Aorta (tissue), 5 donors: ENCODE results near the gene GCNT2. TPM values are rescaled to one million over a fixed set of nuclear protein-coding genes. Genes with fewer than 3 reads are reported as not detected.

Experiments
- ATAC-seq: fragments of 200-7000 bp; cut with Tn5 transposase; one replicate; pipeline ENCODE4 v1.9.1; 2022; ENCODE audit warnings: moderate library complexity; ENCODE audit not compliant: low FRiP score
- DNase-seq, 2 donors: peaks; one replicate each; pipeline ENCODE4 v3.0.0-alpha.2; 2020
- H3K27ac ChIP-seq, 2 donors: one replicate each; pipeline ENCODE4 v1.5.1; 2013; ENCODE audit warnings: low read length in 2 of 2, mild to moderate bottlenecking in 2 of 2, moderate library complexity in 2 of 2, control low read depth in 1 of 2, inconsistent platforms in 1 of 2, low read depth in 1 of 2
- H3K27me3 ChIP-seq, 2 donors: one replicate each; pipeline ENCODE4 v1.6.1; 2013; ENCODE audit warnings: control low read depth in 1 of 2, low read length in 1 of 2, mild to moderate bottlenecking in 1 of 2, moderate library complexity in 1 of 2; ENCODE audit not compliant: insufficient read depth in 2 of 2, control insufficient read depth in 1 of 2
- H3K36me3 ChIP-seq, 2 donors: one replicate each; pipeline ENCODE4 v1.6.1; 2013; ENCODE audit warnings: control low read depth in 1 of 2, low read length in 1 of 2, mild to moderate bottlenecking in 1 of 2; ENCODE audit not compliant: insufficient read depth in 2 of 2, control insufficient read depth in 1 of 2
- H3K4me1 ChIP-seq, 2 donors: one replicate each; pipeline ENCODE4 v1.6.1; 2013; ENCODE audit warnings: low read length in 2 of 2, control low read depth in 1 of 2, mild to moderate bottlenecking in 1 of 2, moderate library complexity in 1 of 2; ENCODE audit not compliant: insufficient read depth in 2 of 2, control insufficient read depth in 1 of 2
- H3K4me3 ChIP-seq, 2 donors: one replicate each; pipeline ENCODE4 v1.5.1; 2013; ENCODE audit warnings: low read length in 2 of 2, control low read depth in 1 of 2, mild to moderate bottlenecking in 1 of 2
- H3K9me3 ChIP-seq: one replicate; pipeline ENCODE4 v1.6.1; 2013; ENCODE audit warnings: mild to moderate bottlenecking, low read length; ENCODE audit not compliant: control insufficient read depth
- WGBS, 2 donors: extraction: QIAGEN DNeasy Blood & Tissue Kit; methylation state at CpG; one replicate each; pipeline ENCODE4 v1.1.7; 2013; 5-methylcytosine and 5-hydroxymethylcytosine counted together
- intact Hi-C, 2 donors: fragments of 100-400 bp; cut with DNase I; formaldehyde crosslinking; loops; one replicate each; pipeline versions ENCODE4 v1.14.2 to v1.15.0; 2022
- polyA plus RNA-seq, 2 donors: library from polyadenylated mRNA; stranded (reverse); fragments of 200-250 nt; gene quantifications; one replicate each; pipeline ENCODE4 v1.2.3, GENCODE V29; 2013
- total RNA-seq, 2 donors: library from RNA; stranded (reverse); fragmentation: NEBNext Ultra II Directional; extraction: Animal tissue kit (Norgen Biotek cat#: 25700); gene quantifications; one replicate each; pipeline ENCODE4 v1.2.1, GENCODE V29; 2021
- donor health status: healthy with polysubstance abuse.
- donor health status: Bipolar disorder and iron deficiency.
- donor health status: DM: no; HTN: no; CAD: no.
- donor health status: DM: no; HTN: no; CAD: no.
- donor health status: DM: yes; HTN: yes; CAD: no.

Gene GCNT2
- total and polyA plus RNA-seq, 4 donors, result 3.4 to 18.6 (median 9.2) TPM

GRCh38 chr6:10534419-10534762 is 13.2 kb downstream of the GCNT2 start:
- no peak overlapping the region for H3K27ac ChIP-seq
- DNase-seq (no peak), ATAC-seq (no peak)
- no peaks in the 10 kb centered on the region for H3K27me3 ChIP-seq
- WGBS, 2 donors, result 73 to 75% methylated on average over 4 of the region's 4 CpGs
- no peaks in the 10 kb centered on the region for H3K36me3 ChIP-seq
- intact Hi-C loops, result no loop called here
- no peaks in the 10 kb centered on the region for H3K9me3 ChIP-seq
- peaks cover 0 to 11% of the 10 kb centered on the region in 2 donors for H3K4me1 ChIP-seq
- no peak overlapping the region for H3K4me3 ChIP-seq

- no peaks in the 10 kb centered on the region for H3K27me3 ChIP-seq
- no peak overlapping the region for H3K4me3 ChIP-seq
- DNase-seq (no peak), ATAC-seq (no peak)
- H3K9me3 ChIP-seq, result no peaks in the 10 kb centered on the region
- intact Hi-C loops, result no loop called here
- H3K27ac ChIP-seq, result no peak overlapping the region
- no peaks in the 10 kb centered on the region for H3K36me3 ChIP-seq
- peaks cover 0 to 11% of the 10 kb centered on the region in 2 donors for H3K4me1 ChIP-seq
- 56 to 86% methylated on average over 1 of the region's 1 CpG for WGBS, 2 donors
Observed at GRCh38 chr6:10535193-10535592, 14.0 kb downstream of the GCNT2 start.

GRCh38 chr6:10537726-10538125 is 16.6 kb downstream of the GCNT2 start:
- H3K27ac ChIP-seq, result no peak overlapping the region
- ATAC-seq (no peak), DNase-seq (no peak)
- no peaks in the 10 kb centered on the region for H3K27me3 ChIP-seq
- H3K9me3 ChIP-seq, result no peaks in the 10 kb centered on the region
- H3K4me3 ChIP-seq, result no peak overlapping the region
- H3K36me3 ChIP-seq, result no peaks in the 10 kb centered on the region
- 94% methylated on average over 5 of the region's 5 CpGs for WGBS, 2 donors
- peaks cover 0 to 13% of the 10 kb centered on the region in 2 donors for H3K4me1 ChIP-seq
- intact Hi-C loops, result no loop called here

DNA sequence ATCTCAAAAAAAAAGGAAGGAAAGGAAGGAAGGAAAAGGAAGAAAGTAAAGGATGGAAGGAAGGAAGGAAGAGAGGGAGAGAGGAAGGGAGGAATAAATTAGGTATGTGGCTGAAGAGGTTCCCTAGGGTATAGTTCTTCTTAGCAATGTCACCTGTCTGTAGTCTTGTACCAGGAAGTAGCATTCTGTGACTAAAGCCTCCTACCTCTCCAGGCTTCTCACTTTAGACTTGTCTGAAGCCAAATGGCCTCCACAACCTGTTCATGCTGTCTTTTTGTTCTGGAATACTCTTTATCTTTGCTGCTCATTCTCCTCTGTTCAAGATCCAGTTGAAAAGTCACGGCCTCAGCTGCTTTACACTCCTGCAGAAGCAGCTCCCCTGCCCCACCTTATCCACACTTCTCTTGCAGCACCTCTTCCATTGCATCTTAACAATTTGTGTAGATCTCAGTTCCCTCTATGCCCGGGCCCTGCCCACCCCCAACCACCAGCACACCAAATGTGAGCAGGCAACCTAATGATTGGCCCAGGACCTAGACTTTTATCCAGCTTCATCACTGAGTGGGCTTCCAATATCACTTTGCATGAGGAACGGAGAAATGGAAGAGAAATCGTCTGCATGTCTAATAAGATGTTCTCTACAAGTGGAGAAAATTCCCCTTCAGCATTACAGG is 19.1 kb downstream of the GCNT2 start:
- Histone ChIP-seq H3K27ac (no peak overlapping the region), H3K4me1 (peaks cover 2 to 17% of the 10 kb centered on the region in 2 donors), H3K36me3 (no peaks in the 10 kb centered on the region), H3K4me3 (no peak overlapping the region), H3K9me3 (no peaks in the 10 kb centered on the region), H3K27me3 (no peaks in the 10 kb centered on the region)
- ATAC-seq, result no peak
- intact Hi-C loops, result no loop called here
- WGBS, 2 donors, result 83 to 84% methylated on average over 4 of the region's 4 CpGs
- no peak for DNase-seq

- H3K4me1 ChIP-seq, result peaks cover 2 to 7% of the 10 kb centered on the region in 2 donors
- H3K27me3 ChIP-seq, result no peaks in the 10 kb centered on the region
- WGBS, 2 donors, result 29 to 35% methylated on average over 1 of the region's 1 CpG
- no peak overlapping the region for H3K4me3 ChIP-seq
- no peaks in the 10 kb centered on the region for H3K9me3 ChIP-seq
- peak overlapping the region; percentile 26 to 87 for H3K27ac ChIP-seq
- intact Hi-C loops, result no loop called here
- DNase-seq (no peak), ATAC-seq (no peak)
- no peaks in the 10 kb centered on the region for H3K36me3 ChIP-seq
Observed at GRCh38 chr6:10541591-10541990, 20.4 kb downstream of the GCNT2 start.

DNA sequence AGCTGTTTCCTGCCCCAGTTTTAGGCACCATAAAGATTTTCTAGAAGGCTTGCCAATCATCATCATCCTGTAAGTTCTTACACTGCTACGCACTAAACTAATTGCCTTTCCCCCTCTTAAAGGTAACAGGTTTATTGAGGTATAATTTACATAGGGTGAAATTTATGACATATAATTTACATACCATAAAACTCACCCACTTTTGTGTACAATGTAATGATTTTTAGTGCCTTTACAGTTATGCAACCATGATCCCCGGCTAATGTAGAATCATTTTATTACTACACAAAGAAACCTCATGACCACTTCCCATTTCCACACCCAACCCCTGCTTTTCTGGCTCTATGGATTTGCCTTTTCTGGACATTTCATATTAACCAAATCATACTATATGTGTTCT is 21.1 kb downstream of the GCNT2 start:
- peaks cover 2 to 7% of the 10 kb centered on the region in 2 donors for H3K4me1 ChIP-seq
- no peak for ATAC-seq

GRCh38 chr6:10543488-10543887 is 22.3 kb downstream of the GCNT2 start:
- Histone ChIP-seq H3K36me3 (no peaks in the 10 kb centered on the region), H3K27ac (peak overlapping the region; percentile 28 to 68), H3K9me3 (no peaks in the 10 kb centered on the region), H3K27me3 (no peaks in the 10 kb centered on the region), H3K4me3 (no peak overlapping the region), H3K4me1 (peaks cover 6 to 7% of the 10 kb centered on the region in 2 donors)
- ATAC-seq, result no peak
- intact Hi-C loops, result no loop called here
- DNase-seq, result no peak
- 94 to 96% methylated on average over 2 of the region's 2 CpGs for WGBS, 2 donors

More for the DNA sequence above, 21.1 kb downstream of the GCNT2 start:
- Histone ChIP-seq H3K36me3 (no peaks in the 10 kb centered on the region), H3K27ac (peak overlapping the region in 1 of 2 donors; percentile 36), H3K9me3 (no peaks in the 10 kb centered on the region), H3K4me3 (no peak overlapping the region), H3K27me3 (no peaks in the 10 kb centered on the region)
- WGBS, 2 donors, result 65 to 75% methylated on average over 2 of the region's 2 CpGs
- intact Hi-C loops, result no loop called here
- no peak for DNase-seq

DNA sequence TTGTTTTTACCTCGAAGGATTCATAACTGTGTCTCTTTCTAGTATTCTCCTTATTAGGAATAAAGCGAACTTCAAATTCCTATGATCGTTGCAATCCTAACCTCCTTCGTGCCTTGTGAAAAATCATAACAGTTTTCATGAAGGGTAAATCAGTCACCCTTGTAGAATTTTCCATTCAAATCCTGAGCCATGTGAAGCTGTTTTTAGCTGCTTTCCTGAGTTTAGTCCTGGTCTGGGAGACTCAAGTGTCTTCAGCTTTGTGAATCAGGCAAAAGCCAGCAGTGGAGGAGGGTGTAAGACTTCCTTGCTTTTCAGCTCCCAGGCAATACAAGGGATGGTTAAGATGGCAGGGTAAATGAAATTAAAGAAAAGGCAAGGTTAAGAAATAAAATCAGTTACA is 24.3 kb downstream of the GCNT2 start:
- H3K27me3 ChIP-seq, result no peaks in the 10 kb centered on the region
- WGBS, 2 donors, result 8 to 13% methylated on average over 4 of the region's 4 CpGs
- DNase-seq, result no peak

GRCh38 chr6:10547809-10548208 is 26.7 kb downstream of the GCNT2 start:
- H3K4me3 ChIP-seq, result no peak overlapping the region
- peak overlapping the region; percentile 10 to 90 for H3K27ac ChIP-seq
- no peaks in the 10 kb centered on the region for H3K27me3 ChIP-seq
- no peaks in the 10 kb centered on the region for H3K36me3 ChIP-seq
- intact Hi-C loops, result no loop called here
- peaks cover 6 to 9% of the 10 kb centered on the region in 2 donors for H3K4me1 ChIP-seq
- no peak for ATAC-seq
- no peak for DNase-seq
- no peaks in the 10 kb centered on the region for H3K9me3 ChIP-seq

More for the DNA sequence above, 24.3 kb downstream of the GCNT2 start:
- peak overlapping the region; percentile 49 to 99 for H3K27ac ChIP-seq
- peaks cover 6 to 7% of the 10 kb centered on the region in 2 donors for H3K4me1 ChIP-seq
- intact Hi-C loops, result no loop called here
- no peaks in the 10 kb centered on the region for H3K36me3 ChIP-seq
- no peaks in the 10 kb centered on the region for H3K9me3 ChIP-seq
- H3K4me3 ChIP-seq, result peak overlapping the region in 1 of 2 donors; percentile 24
- ATAC-seq, result no peak
